ENCODE measurements around the gene TRPM1.
A peak's percentile ranks its signal among the peaks of the same experiment; 100 is the strongest.

The TRPM1 gene

GRCh38 chr15:31101262-31102038 lies at the start of gene TRPM1:
Gene TRPM1 (minus strand): TSS chr15:31101725. CDS start chr15:31081355, 20,370 bp downstream.
- DNase-seq = no peak

- DNase-seq = peak; percentile 70 to 71
Measured at GRCh38 chr15:31150732-31151231, 49.3 kb upstream of the TRPM1 start.

- DNase-seq = no peak
Measured at GRCh38 chr15:31149987-31150386, 48.5 kb upstream of the TRPM1 start.

- DNase-seq = peak in 1 of 2 experiments; percentile 24
Measured at GRCh38 chr15:31149088-31149505, 47.6 kb upstream of the TRPM1 start.

- DNase-seq = peak; percentile 92 to 94
Measured at GRCh38 chr15:31148297-31149087, 47.0 kb upstream of the TRPM1 start.

- DNase-seq = peak in 1 of 2 experiments; percentile 37
Measured at GRCh38 chr15:31147944-31148296, 46.4 kb upstream of the TRPM1 start.

GRCh38 chr15:31147456-31147855 lies 45.9 kb upstream of the TRPM1 start:
- peak in 1 of 2 experiments; percentile 52 for DNase-seq

GRCh38 chr15:31145271-31145911 lies 43.9 kb upstream of the TRPM1 start:
- peak in 1 of 2 experiments; percentile 7 for DNase-seq

GRCh38 chr15:31141792-31142191 lies 40.3 kb upstream of the TRPM1 start:
- DNase-seq = no peak

- DNase-seq = no peak
Measured at GRCh38 chr15:31136607-31137328, 35.2 kb upstream of the TRPM1 start.

- DNase-seq = peak in 1 of 2 experiments; percentile 40
Measured at GRCh38 chr15:31136016-31136415, 34.5 kb upstream of the TRPM1 start.

GRCh38 chr15:31135523-31135922 lies 34.0 kb upstream of the TRPM1 start:
- no peak for DNase-seq

- no peak for DNase-seq
Measured at GRCh38 chr15:31133890-31134289, 32.4 kb upstream of the TRPM1 start.

- DNase-seq = no peak
Measured at GRCh38 chr15:31131853-31132375, 30.4 kb upstream of the TRPM1 start.

GRCh38 chr15:31130576-31131237 lies 29.2 kb upstream of the TRPM1 start:
- DNase-seq = no peak

GRCh38 chr15:31129769-31130303 lies 28.3 kb upstream of the TRPM1 start:
- no peak for DNase-seq

- DNase-seq = peak; percentile 10 to 73
Measured at GRCh38 chr15:31128919-31129768, 27.6 kb upstream of the TRPM1 start.

- no peak for DNase-seq
Measured at GRCh38 chr15:31128477-31128876, 27.0 kb upstream of the TRPM1 start.

GRCh38 chr15:31127596-31128261 lies 26.2 kb upstream of the TRPM1 start:
- DNase-seq = no peak

- no peak for DNase-seq
Measured at GRCh38 chr15:31125061-31125460, 23.5 kb upstream of the TRPM1 start.

Data from NCI-H526 (cell line).